GM13976 (cell line): Measurements from ENCODE around the gene SIGLEC8.

Experiments used
- DNase-seq: peaks from one replicate; pipeline ENCODE4 v3.0.0; 2012; ENCODE audit warnings: low spot score
- CTCF ChIP-seq: IDR thresholded peaks from 2 replicates; pipeline ENCODE4 v1.5.1; 2012; ENCODE audit warnings: borderline replicate concordance, mild to moderate bottlenecking; ENCODE audit not compliant: insufficient read depth; ENCODE audit errors: extremely low read depth, missing control alignments, control extremely low read depth
- in situ Hi-C: fragments of 300-500 bp; cut with MboI; formaldehyde crosslinking; loops from one replicate; pipeline ENCODE4 v1.12.0; 2022; ENCODE audit warnings: low sequenced_read_pairs, mixed read lengths, inconsistent platforms; ENCODE audit not compliant: unreplicated experiment

SIGLEC8 gene

DNA sequence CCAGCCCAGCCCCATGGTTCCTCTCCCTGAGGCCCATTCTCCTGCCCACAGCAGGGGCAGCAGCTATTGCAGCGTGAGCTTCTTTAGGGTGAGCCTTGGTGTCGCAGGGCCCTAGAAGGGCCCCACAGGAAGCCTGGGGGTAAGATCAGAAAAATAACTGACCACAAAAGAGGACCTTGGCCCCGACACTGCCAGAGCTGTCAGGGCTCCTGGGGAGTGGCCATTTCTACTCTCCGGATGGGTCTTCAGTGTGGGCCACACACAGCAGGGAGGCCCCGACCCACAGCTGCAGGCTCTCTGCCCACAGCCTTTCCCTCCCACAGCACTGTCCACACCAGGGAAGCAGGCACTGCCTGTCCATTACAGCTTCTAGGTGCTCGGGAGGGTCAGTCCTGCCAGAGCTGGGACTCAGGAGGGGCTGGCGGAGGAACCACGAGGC lies 3.5 kb upstream of the SIGLEC8 start:
- TF ChIP-seq CTCF, result no peak
- DNase-seq, result no peak
- in situ Hi-C loops, result no loop called here

GRCh38 chr19:51460164-51460992 lies 2.1 kb upstream of the SIGLEC8 start:
- in situ Hi-C loops, result no loop called here
- TF ChIP-seq CTCF, result no peak
- no peak for DNase-seq

- in situ Hi-C loops, result no loop called here
- DNase-seq, result no peak
- no peak for TF ChIP-seq CTCF
These were observed 748 bp upstream of the SIGLEC8 start for GRCh38 chr19:51458899-51459505.

DNA sequence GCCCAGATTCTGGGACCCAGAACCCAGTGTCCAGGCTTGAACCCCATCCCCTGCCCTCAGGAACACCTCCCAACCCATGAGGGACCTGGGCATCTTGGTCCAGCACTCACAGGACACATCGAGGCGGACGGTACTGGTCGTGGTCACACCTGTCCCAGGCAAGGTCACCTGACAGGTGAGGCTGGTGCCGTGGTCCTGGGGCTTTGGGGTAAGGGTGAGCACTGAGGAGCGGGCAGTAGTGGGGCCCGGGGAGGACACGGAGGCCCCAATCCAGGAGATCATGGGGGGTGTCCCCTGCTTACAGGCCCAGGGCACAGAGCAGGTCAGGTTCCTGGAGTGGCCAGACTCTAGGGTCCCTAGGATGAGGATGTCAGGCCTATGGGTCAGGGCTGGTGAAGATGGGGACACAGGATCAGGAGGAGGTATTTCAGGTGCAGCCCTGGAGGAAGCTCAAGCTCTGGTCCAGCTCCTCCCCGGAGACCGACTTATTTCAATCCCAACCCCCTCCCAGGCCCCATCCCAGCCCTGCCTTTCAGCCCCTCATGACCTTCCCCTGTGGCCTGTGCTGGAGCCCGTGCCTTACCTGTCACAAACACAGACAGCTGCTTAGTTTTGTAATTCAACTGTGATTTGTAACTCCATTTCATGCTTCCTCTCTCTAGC lies 772 bp downstream of the SIGLEC8 start:
- in situ Hi-C loops, result no loop called here
- no peak for DNase-seq
- TF ChIP-seq CTCF, result no peak

DNA sequence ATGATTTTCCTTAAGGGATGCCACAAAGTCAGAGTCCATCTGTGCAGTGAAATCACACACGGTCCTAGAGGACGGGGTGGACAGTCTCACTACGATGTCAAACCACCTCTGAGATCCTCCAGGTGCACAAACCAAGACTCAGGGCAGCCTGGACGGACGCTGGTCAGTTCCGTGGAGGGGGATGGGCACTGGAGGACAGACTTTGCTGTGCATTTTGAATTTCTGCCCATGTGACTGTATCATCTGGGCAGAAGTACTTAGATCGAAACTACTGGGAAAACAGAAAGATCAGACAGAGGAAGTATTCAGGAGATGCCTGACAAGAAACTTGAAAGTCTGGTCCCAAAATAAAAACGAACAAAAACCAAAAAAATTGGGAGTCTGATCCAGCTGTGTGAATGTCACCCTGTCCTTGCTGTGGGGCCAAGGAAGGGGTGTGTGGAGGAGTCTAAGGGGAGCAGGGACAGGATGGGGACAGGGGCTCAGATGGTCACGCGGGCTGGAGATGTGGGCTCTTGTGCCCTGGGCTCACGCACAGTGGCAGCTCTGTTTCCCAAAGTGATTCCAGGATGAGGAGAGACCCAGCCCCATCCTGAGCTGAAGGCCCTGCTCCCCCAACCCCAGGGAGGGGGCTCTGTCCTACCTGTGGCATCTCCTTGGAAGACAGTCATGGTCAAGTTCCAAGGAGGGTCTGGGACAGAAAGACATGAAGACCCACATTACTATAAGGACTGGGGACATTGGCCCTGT lies 1.5 kb downstream of the SIGLEC8 start:
- no peak for DNase-seq
- in situ Hi-C loops, result no loop called here
- TF ChIP-seq CTCF, result no peak

- in situ Hi-C loops, result no loop called here
- DNase-seq, result no peak
- TF ChIP-seq CTCF, result no peak
These were observed 7.4 kb downstream of the SIGLEC8 start for GRCh38 chr19:51450730-51451307.
